OCI-LY1 (cell line): ENCODE results near the gene KCNK16.

ENCODE experiments used
- H2AFZ ChIP-seq: fragments of 200-600 bp; sonication (generic), shearing (Covaris generic); 2 replicates; pipeline ENCODE4 v1.6.0; 2014; ENCODE audit warnings: antibody characterized with exemption, mild to moderate bottlenecking, low read length
- H3F3A ChIP-seq: fragments of 200-600 bp; sonication (generic), shearing (Covaris generic); 2 replicates; pipeline ENCODE4 v1.6.0; 2014; ENCODE audit warnings: mild to moderate bottlenecking, antibody characterized with exemption, low read length, moderate library complexity; ENCODE audit not compliant: insufficient read depth
- H3K27ac ChIP-seq: fragments of 200-600 bp; sonication (generic); 2 replicates; pipeline ENCODE4 v1.5.1; 2014; ENCODE audit warnings: low read length, mixed run types, mild to moderate bottlenecking, low read depth; ENCODE audit not compliant: poor library complexity, severe bottlenecking
- H3K27me3 ChIP-seq: fragments of 200-600 bp; sonication (generic); 2 replicates; pipeline ENCODE4 v1.6.0; 2014; ENCODE audit warnings: antibody characterized with exemption, mild to moderate bottlenecking, low read length, moderate library complexity; ENCODE audit not compliant: insufficient read depth
- H3K36me3 ChIP-seq: fragments of 200-600 bp; sonication (generic); 2 replicates; pipeline ENCODE4 v1.6.1; 2014; ENCODE audit warnings: mild to moderate bottlenecking, antibody characterized with exemption, low read length, moderate library complexity, mixed read lengths; ENCODE audit not compliant: insufficient read depth
- H3K4me1 ChIP-seq: fragments of 200-600 bp; sonication (generic); 2 replicates; pipeline ENCODE4 v1.5.1; 2014; ENCODE audit warnings: mild to moderate bottlenecking, low read length, moderate library complexity; ENCODE audit not compliant: insufficient read depth, severe bottlenecking
- H3K4me2 ChIP-seq: fragments of 200-600 bp; sonication (generic), shearing (Covaris generic); 2 replicates; pipeline ENCODE4 v1.6.1; 2014; ENCODE audit warnings: low read length
- H3K4me3 ChIP-seq: fragments of 200-600 bp; sonication (generic); 2 replicates; pipeline ENCODE4 v1.5.1; 2014; ENCODE audit warnings: low read length, low read depth, mild to moderate bottlenecking, mixed read lengths; ENCODE audit not compliant: poor library complexity, severe bottlenecking
- H3K79me2 ChIP-seq: fragments of 200-600 bp; shearing (Covaris generic); 2 replicates; pipeline ENCODE4 v1.6.1; 2016; ENCODE audit warnings: mixed run types, low read length, mixed read lengths; ENCODE audit not compliant: insufficient read depth
- H3K9ac ChIP-seq: fragments of 200-600 bp; sonication (generic), shearing (Covaris generic); 2 replicates; pipeline ENCODE4 v1.6.1; 2014; ENCODE audit warnings: mild to moderate bottlenecking, low read length, mixed read lengths
- H3K9me2 ChIP-seq: fragments of 200-600 bp; sonication (generic), shearing (Covaris generic); 2 replicates; pipeline ENCODE4 v1.6.1; 2014; ENCODE audit warnings: low read depth, mild to moderate bottlenecking, low read length, mixed read lengths
- H3K9me3 ChIP-seq: fragments of 200-600 bp; shearing (Covaris generic); 2 replicates; pipeline ENCODE4 v1.6.1; 2014; ENCODE audit warnings: low read length, mixed read lengths
- H4K20me1 ChIP-seq: fragments of 200-600 bp; sonication (generic), shearing (Covaris generic); 2 replicates; pipeline ENCODE4 v1.6.0; 2016; ENCODE audit warnings: mild to moderate bottlenecking, low read length; ENCODE audit not compliant: insufficient read depth
- CTCF ChIP-seq: fragments of 200-600 bp; sonication (generic), shearing (Covaris generic); IDR thresholded peaks from 2 replicates; pipeline ENCODE4 v1.5.1; 2017; ENCODE audit warnings: mild to moderate bottlenecking, antibody characterized with exemption, low read length, moderate library complexity, mixed read lengths
- EZH2 ChIP-seq: fragments of 200-600 bp; sonication (generic), shearing (Covaris generic); IDR thresholded peaks from 2 replicates; pipeline ENCODE4 v1.8.0; 2017; ENCODE audit warnings: borderline replicate concordance, mixed run types, mild to moderate bottlenecking, antibody characterized with exemption, low read length, moderate library complexity, mixed read lengths

The KCNK16 gene

GRCh38 chr6:39312912-39313525 lies 9.5 kb downstream of the KCNK16 start:
- H3K9me3 ChIP-seq: no peaks in the 10 kb centered on the region
- no peaks in the 10 kb centered on the region for H3K36me3 ChIP-seq
- no peaks in the 10 kb centered on the region for H3F3A ChIP-seq
- no peak overlapping the region for H3K9ac ChIP-seq
- H3K79me2 ChIP-seq: no peaks in the 10 kb centered on the region
- H3K27ac ChIP-seq: no peak overlapping the region
- no peaks in the 10 kb centered on the region for H3K9me2 ChIP-seq
- no peak overlapping the region for H3K4me3 ChIP-seq
- H4K20me1 ChIP-seq: no peaks in the 10 kb centered on the region
- no peaks in the 10 kb centered on the region for H3K4me1 ChIP-seq
- H3K4me2 ChIP-seq: no peak overlapping the region
- no peak for TF ChIP-seq CTCF
- no peak for TF ChIP-seq EZH2
- no peaks in the 10 kb centered on the region for H3K27me3 ChIP-seq
- no peak overlapping the region for H2AFZ ChIP-seq

- Histone ChIP-seq H3K9me2 (no peaks in the 10 kb centered on the region), H3K9me3 (no peaks in the 10 kb centered on the region), H3K27ac (no peak overlapping the region), H3K9ac (no peak overlapping the region), H3K4me1 (no peaks in the 10 kb centered on the region), H3F3A (no peaks in the 10 kb centered on the region), H3K4me2 (no peak overlapping the region), H3K4me3 (no peak overlapping the region), H2AFZ (no peak overlapping the region), H3K79me2 (no peaks in the 10 kb centered on the region), H3K27me3 (no peaks in the 10 kb centered on the region), H3K36me3 (no peaks in the 10 kb centered on the region), H4K20me1 (no peaks in the 10 kb centered on the region)
- TF ChIP-seq EZH2 (no peak), CTCF (no peak)
These were observed 12.0 kb downstream of the KCNK16 start for GRCh38 chr6:39310542-39310941.

- no peaks in the 10 kb centered on the region for H3F3A ChIP-seq
- no peak overlapping the region for H3K4me3 ChIP-seq
- no peaks in the 10 kb centered on the region for H3K79me2 ChIP-seq
- H3K27me3 ChIP-seq: no peaks in the 10 kb centered on the region
- no peak overlapping the region for H3K9ac ChIP-seq
- no peaks in the 10 kb centered on the region for H4K20me1 ChIP-seq
- H3K27ac ChIP-seq: no peak overlapping the region
- H3K9me2 ChIP-seq: no peaks in the 10 kb centered on the region
- no peak overlapping the region for H2AFZ ChIP-seq
- H3K4me1 ChIP-seq: no peaks in the 10 kb centered on the region
- no peaks in the 10 kb centered on the region for H3K9me3 ChIP-seq
- TF ChIP-seq CTCF (peak; percentile 87), EZH2 (no peak)
- H3K36me3 ChIP-seq: no peaks in the 10 kb centered on the region
- H3K4me2 ChIP-seq: no peak overlapping the region
These were observed 12.5 kb downstream of the KCNK16 start for GRCh38 chr6:39309942-39310531.
